ENCODE results near the gene KCTD18. TPM values are rescaled to one million over a fixed set of nuclear protein-coding genes. Genes with fewer than 3 reads are reported as not detected.

KCTD18 gene
- total and polyA plus RNA-seq, 2 experiments from 2014 or later, result 15.6 to 27.7 TPM

- no peak overlapping the region for H3K27ac ChIP-seq
- no peak overlapping the region for H3K4me3 ChIP-seq
- peak overlapping the region; percentile 45; the same call in 1 of the 2 replicates for H2AFZ ChIP-seq
- H3K4me1 ChIP-seq (ENCODE audit: insufficient read depth), result no peaks in the 10 kb centered on the region
- H3K9me3 ChIP-seq (ENCODE audit: low read depth), result no peaks in the 10 kb centered on the region
- no peak overlapping the region for H3K4me2 ChIP-seq (ENCODE audit: unreplicated experiment)
- no peak overlapping the region for H3K9ac ChIP-seq
- peaks cover 60% of the 10 kb centered on the region for H3K79me2 ChIP-seq (ENCODE audit: insufficient read depth)
- DNase-seq, result no peak
- WGBS, 2 experiments (ENCODE audit: low coverage in 1 of 2, low lambda C conversion rate in 2 of 2, missing lambda C conversion rate in 2 of 2), result 83 to 89% methylated on average over 2 of the region's 2 CpGs
- H3K36me3 ChIP-seq (ENCODE audit: low read depth), result 0 out of 2 replicates have a peak, but pooled peaks cover 5% of the 10 kb centered on the region
- H3F3A ChIP-seq (ENCODE audit: insufficient read depth), result no peaks in the 10 kb centered on the region
- in situ Hi-C loops (cut with MboI), result no loop called here
- no peaks in the 10 kb centered on the region for H3K27me3 ChIP-seq (replicated peaks; ENCODE audit: insufficient read depth)
- H3K9me2 ChIP-seq (ENCODE audit: insufficient read depth), result no peaks in the 10 kb centered on the region
- TF ChIP-seq EZH2phosphoT487 (IDR thresholded peaks at IDR 0.05; ENCODE audit: insufficient read depth, low read depth) (no peak), EZH2 (IDR thresholded peaks at IDR 0.05; ENCODE audit: insufficient read depth, poor library complexity, severe bottlenecking) (no peak)
- no peaks in the 10 kb centered on the region for H4K20me1 ChIP-seq (ENCODE audit: insufficient read depth)
Measured at GRCh38 chr2:200533754-200534153, 23.9 kb upstream of the KCTD18 start.

DNA sequence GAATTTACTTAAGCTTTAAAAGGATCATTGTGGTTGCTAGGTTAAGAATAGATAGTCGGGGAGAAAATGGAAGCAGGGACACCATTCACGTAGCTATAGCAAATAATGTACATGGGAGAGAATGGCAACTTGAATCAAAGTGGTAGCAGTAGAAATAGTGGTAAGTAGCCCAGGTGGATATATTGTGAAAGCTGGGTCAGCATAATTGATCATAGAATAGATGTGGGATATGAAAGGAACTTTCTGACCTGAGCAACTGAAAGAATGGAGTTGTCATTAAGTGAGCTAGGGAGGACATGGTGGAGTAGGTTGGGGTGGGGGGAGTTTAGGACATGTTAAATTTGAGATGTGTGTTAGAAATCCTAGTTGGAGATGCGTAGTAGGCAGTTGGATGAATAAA is 18.4 kb upstream of the KCTD18 start:
- H4K20me1 ChIP-seq (ENCODE audit: insufficient read depth), result no peaks in the 10 kb centered on the region
- in situ Hi-C loops (cut with MboI), result no loop called here
- no peak for DNase-seq
- no peak overlapping the region for H2AFZ ChIP-seq
- H3K27me3 ChIP-seq (replicated peaks; ENCODE audit: insufficient read depth), result no peaks in the 10 kb centered on the region
- no peak overlapping the region for H3K4me3 ChIP-seq
- 65 to 76% methylated on average over 2 to 3 of the region's 3 CpGs for WGBS, 2 experiments (ENCODE audit: low coverage in 1 of 2, low lambda C conversion rate in 2 of 2, missing lambda C conversion rate in 2 of 2)
- H3K79me2 ChIP-seq (ENCODE audit: insufficient read depth), result peaks cover 69% of the 10 kb centered on the region
- no peaks in the 10 kb centered on the region for H3K9me2 ChIP-seq (ENCODE audit: insufficient read depth)
- H3K9ac ChIP-seq, result no peak overlapping the region
- no peak for TF ChIP-seq EZH2phosphoT487 (IDR thresholded peaks at IDR 0.05; ENCODE audit: insufficient read depth, low read depth)
- no peak for TF ChIP-seq EZH2 (IDR thresholded peaks at IDR 0.05; ENCODE audit: insufficient read depth, poor library complexity, severe bottlenecking)
- H3K4me1 ChIP-seq (ENCODE audit: insufficient read depth), result peaks cover 12% of the 10 kb centered on the region; the same call in 1 of the 2 replicates
- no peaks in the 10 kb centered on the region for H3K9me3 ChIP-seq (ENCODE audit: low read depth)
- no peak overlapping the region for H3K27ac ChIP-seq
- no peak overlapping the region for H3K4me2 ChIP-seq (ENCODE audit: unreplicated experiment)
- H3F3A ChIP-seq (ENCODE audit: insufficient read depth), result no peaks in the 10 kb centered on the region
- H3K36me3 ChIP-seq (ENCODE audit: low read depth), result no peaks in the 10 kb centered on the region

DNA sequence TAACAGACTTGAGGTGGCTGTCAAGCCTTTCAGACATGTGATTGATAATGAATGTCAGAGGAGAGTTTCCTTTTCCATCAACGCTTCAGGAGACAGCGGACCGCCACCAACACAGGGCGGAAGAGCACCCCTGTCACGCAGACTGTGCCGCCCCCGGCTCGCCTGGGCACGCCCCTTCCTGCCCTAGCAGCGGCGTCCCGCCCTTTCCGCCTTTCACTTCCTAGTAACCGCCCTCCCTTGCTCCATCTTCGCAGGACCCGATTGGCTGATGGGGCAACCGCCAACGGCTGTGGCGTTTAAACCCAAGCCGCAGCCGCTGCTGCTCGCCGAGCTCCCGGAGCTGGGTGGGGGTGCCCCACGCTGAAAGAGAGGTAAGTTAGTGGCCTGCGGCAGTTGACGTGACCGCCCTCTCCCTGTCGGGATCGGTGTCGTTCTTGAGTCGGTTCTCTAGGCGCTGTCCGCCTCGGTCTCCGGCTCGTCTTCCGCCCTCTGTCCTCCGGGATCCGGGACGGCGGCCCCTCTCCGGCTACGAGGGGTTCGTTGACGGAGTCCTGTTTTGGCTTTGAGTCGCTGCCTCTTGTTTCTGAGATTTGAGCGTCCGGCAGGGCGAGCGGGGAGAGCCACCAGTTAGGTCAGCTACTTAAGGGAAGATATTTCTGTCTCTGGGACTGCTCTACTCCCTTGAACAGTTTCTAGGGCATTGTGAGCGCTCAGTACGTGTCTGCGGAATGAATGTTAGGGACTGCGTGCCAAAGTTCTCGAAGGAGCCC is 16.2 kb upstream of the KCTD18 start, which contains the start of gene SGO2:
TSS of gene SGO2 (plus strand) at position 326 of the 770 bp plus-strand sequence. CDS start 6,769 bp downstream, outside the sequence.
- H3K9me3 ChIP-seq (ENCODE audit: low read depth), result no peaks in the 10 kb centered on the region
- H3K9ac ChIP-seq, result peak within 1 kb of the TSS; percentile 76
- peak within 1 kb of the TSS; percentile 85 for H3K4me2 ChIP-seq (ENCODE audit: unreplicated experiment)
- DNase-seq, result peak; percentile 99
- H4K20me1 ChIP-seq (ENCODE audit: insufficient read depth), result no peaks in the 10 kb centered on the region
- no peaks in the 10 kb centered on the region for H3F3A ChIP-seq (ENCODE audit: insufficient read depth)
- peaks cover 12% of the 10 kb centered on the region; the same call in 1 of the 2 replicates for H3K4me1 ChIP-seq (ENCODE audit: insufficient read depth)
- H3K9me2 ChIP-seq (ENCODE audit: insufficient read depth), result no peaks in the 10 kb centered on the region
- H2AFZ ChIP-seq, result peak within 1 kb of the TSS; percentile 83
- peak within 1 kb of the TSS; percentile 44 for H3K27ac ChIP-seq
- 1% methylated on average over 54 to 56 of the region's 56 CpGs for WGBS, 2 experiments (ENCODE audit: low coverage in 1 of 2, low lambda C conversion rate in 2 of 2, missing lambda C conversion rate in 2 of 2)
- H3K79me2 ChIP-seq (ENCODE audit: insufficient read depth), result peaks cover 47% of the 10 kb centered on the region
- H3K4me3 ChIP-seq, result peak within 1 kb of the TSS; percentile 89
- H3K27me3 ChIP-seq (replicated peaks; ENCODE audit: insufficient read depth), result no peaks in the 10 kb centered on the region
- no peaks in the 10 kb centered on the region for H3K36me3 ChIP-seq (ENCODE audit: low read depth)
- in situ Hi-C loops (cut with MboI), result no loop called here
- TF ChIP-seq EZH2phosphoT487 (IDR thresholded peaks at IDR 0.05; ENCODE audit: insufficient read depth, low read depth), result no peak

- Histone ChIP-seq H3K4me3 (peak overlapping the region; percentile 89), H3K27ac (peak overlapping the region; percentile 2; the same call in 1 of the 2 replicates), H3K79me2 (ENCODE audit: insufficient read depth) (peaks cover 42% of the 10 kb centered on the region), H4K20me1 (ENCODE audit: insufficient read depth) (no peaks in the 10 kb centered on the region), H3K4me2 (ENCODE audit: unreplicated experiment) (peak overlapping the region; percentile 85), H2AFZ (peak overlapping the region; percentile 83), H3K9me2 (ENCODE audit: insufficient read depth) (no peaks in the 10 kb centered on the region), H3F3A (ENCODE audit: insufficient read depth) (no peaks in the 10 kb centered on the region), H3K9ac (peak overlapping the region; percentile 76), H3K27me3 (replicated peaks; ENCODE audit: insufficient read depth) (no peaks in the 10 kb centered on the region), H3K9me3 (ENCODE audit: low read depth) (no peaks in the 10 kb centered on the region), H3K4me1 (ENCODE audit: insufficient read depth) (peaks cover 12% of the 10 kb centered on the region; the same call in 1 of the 2 replicates), H3K36me3 (ENCODE audit: low read depth) (no peaks in the 10 kb centered on the region)
- WGBS, 2 experiments (ENCODE audit: low coverage in 1 of 2, low lambda C conversion rate in 2 of 2, missing lambda C conversion rate in 2 of 2), result 12 to 15% methylated on average over 7 of the region's 7 CpGs
- in situ Hi-C loops (cut with MboI), result no loop called here
- TF ChIP-seq EZH2phosphoT487 (IDR thresholded peaks at IDR 0.05; ENCODE audit: insufficient read depth, low read depth) (no peak), EZH2 (IDR thresholded peaks at IDR 0.05; ENCODE audit: insufficient read depth, poor library complexity, severe bottlenecking) (no peak)
- no peak for DNase-seq
Measured at GRCh38 chr2:200525551-200525881, 15.6 kb upstream of the KCTD18 start.
